PC-3 (cell line): Measurements from ENCODE around the gene GLB1L3.

Experiments
- EZH2 ChIP-seq: fragments of 300-600 bp; sonication (generic); IDR thresholded peaks from one replicate; pipeline ENCODE4 v1.6.1; 2017; ENCODE audit warnings: antibody characterized with exemption, mild to moderate bottlenecking, low read length; ENCODE audit not compliant: unreplicated experiment
- EZH2phosphoT487 ChIP-seq: fragments of 300-600 bp; sonication (generic); IDR thresholded peaks from 2 replicates; pipeline ENCODE4 v1.6.1; 2018; ENCODE audit warnings: mild to moderate bottlenecking, antibody characterized with exemption, low read length, borderline replicate concordance
- TF ChIP-seq, protein P1 (sequence below): fragments of 300-600 bp; sonication (generic); conservative IDR thresholded peaks from 2 replicates; pipeline ENCODE4 v1.5.1; 2017; ENCODE audit warnings: antibody characterized with exemption, low read depth, mild to moderate bottlenecking, low read length

DNA sequence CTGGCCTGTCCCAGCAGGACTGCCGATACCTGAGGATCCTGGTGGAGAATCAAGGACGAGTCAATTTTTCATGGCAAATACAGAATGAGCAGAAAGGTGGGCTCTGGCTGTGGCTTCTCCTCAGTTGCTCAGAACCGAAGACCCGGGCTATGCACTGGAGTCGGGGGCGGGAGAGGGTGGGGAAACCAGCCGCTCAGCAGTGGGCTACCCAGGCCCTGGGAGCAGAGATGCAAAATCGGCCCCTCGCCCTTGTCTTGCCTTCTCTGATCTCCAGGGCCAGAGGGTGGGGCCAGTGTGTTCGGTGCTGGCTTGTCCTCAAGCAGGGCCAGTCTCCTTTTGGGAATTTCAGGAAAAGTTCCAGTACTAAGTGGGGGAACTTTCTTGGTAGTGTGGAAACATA lies 37.2 kb downstream of the GLB1L3 start:
- TF ChIP-seq EZH2phosphoT487, result no peak
- TF ChIP-seq, protein P1, sequence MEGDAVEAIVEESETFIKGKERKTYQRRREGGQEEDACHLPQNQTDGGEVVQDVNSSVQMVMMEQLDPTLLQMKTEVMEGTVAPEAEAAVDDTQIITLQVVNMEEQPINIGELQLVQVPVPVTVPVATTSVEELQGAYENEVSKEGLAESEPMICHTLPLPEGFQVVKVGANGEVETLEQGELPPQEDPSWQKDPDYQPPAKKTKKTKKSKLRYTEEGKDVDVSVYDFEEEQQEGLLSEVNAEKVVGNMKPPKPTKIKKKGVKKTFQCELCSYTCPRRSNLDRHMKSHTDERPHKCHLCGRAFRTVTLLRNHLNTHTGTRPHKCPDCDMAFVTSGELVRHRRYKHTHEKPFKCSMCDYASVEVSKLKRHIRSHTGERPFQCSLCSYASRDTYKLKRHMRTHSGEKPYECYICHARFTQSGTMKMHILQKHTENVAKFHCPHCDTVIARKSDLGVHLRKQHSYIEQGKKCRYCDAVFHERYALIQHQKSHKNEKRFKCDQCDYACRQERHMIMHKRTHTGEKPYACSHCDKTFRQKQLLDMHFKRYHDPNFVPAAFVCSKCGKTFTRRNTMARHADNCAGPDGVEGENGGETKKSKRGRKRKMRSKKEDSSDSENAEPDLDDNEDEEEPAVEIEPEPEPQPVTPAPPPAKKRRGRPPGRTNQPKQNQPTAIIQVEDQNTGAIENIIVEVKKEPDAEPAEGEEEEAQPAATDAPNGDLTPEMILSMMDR, result no peak
- TF ChIP-seq EZH2, result no peak
